Activated CD8-positive, alpha-beta memory T cell treated with anti-CD3 and anti-CD28 coated beads for 48 hours (primary cell): ENCODE results near the gene SLC47A2.
A peak's percentile ranks its signal among the peaks of the same experiment; 100 is the strongest.
"Not testable (repeated sequence)": the region's sequence is repeated elsewhere in the genome, so short reads cannot be mapped to it uniquely, and the experiment has no call there.

Experiments used
- DNase-seq, 3 experiments: peaks; one replicate each; pipeline ENCODE4 v3.0.0-alpha.2; 2020; ENCODE audit warnings: low read depth in 2 of 3, low spot score in 2 of 3

SLC47A2 gene

GRCh38 chr17:19671433-19671832, 45.0 kb downstream of the SLC47A2 start:
- DNase-seq: no peak

- no peak for DNase-seq
Observed at GRCh38 chr17:19670908-19671307, 45.5 kb downstream of the SLC47A2 start.

- not testable (repeated sequence) for DNase-seq
Observed at GRCh38 chr17:19669680-19670079, 46.7 kb downstream of the SLC47A2 start.

- no peak for DNase-seq
Observed at GRCh38 chr17:19664821-19665181, 51.6 kb downstream of the SLC47A2 start.

GRCh38 chr17:19664136-19664820, 52.1 kb downstream of the SLC47A2 start:
- DNase-seq: no peak

GRCh38 chr17:19663097-19663496, 53.3 kb downstream of the SLC47A2 start:
- no peak for DNase-seq

GRCh38 chr17:19661121-19661520, 55.3 kb downstream of the SLC47A2 start:
- DNase-seq: no peak

GRCh38 chr17:19660219-19660870, 56.0 kb downstream of the SLC47A2 start:
- DNase-seq: no peak

- no peak for DNase-seq
Observed at GRCh38 chr17:19659366-19660177, 56.8 kb downstream of the SLC47A2 start.

GRCh38 chr17:19656851-19657581, 59.4 kb downstream of the SLC47A2 start:
- DNase-seq: no peak

GRCh38 chr17:19656336-19656735, 60.0 kb downstream of the SLC47A2 start:
- DNase-seq: no peak

- no peak for DNase-seq
Observed at GRCh38 chr17:19654896-19655295, 61.5 kb downstream of the SLC47A2 start.

GRCh38 chr17:19654342-19654886, 62.0 kb downstream of the SLC47A2 start:
- DNase-seq: no peak

GRCh38 chr17:19652595-19652994, 63.8 kb downstream of the SLC47A2 start:
- DNase-seq: no peak

- DNase-seq: no peak
Observed at GRCh38 chr17:19651451-19652238, 64.7 kb downstream of the SLC47A2 start.

- no peak for DNase-seq
Observed at GRCh38 chr17:19650826-19651225, 65.6 kb downstream of the SLC47A2 start.

- DNase-seq: no peak
Observed at GRCh38 chr17:19649274-19649541, 67.2 kb downstream of the SLC47A2 start.

GRCh38 chr17:19648475-19649273, 67.7 kb downstream of the SLC47A2 start, which contains the start of gene ALDH3A2:
TSS of gene ALDH3A2 (plus strand) at chr17:19648751. CDS start at chr17:19648972, 221 bp downstream.
- peak; percentile 80 to 89 (median 86) for DNase-seq

GRCh38 chr17:19647697-19648474, 68.5 kb downstream of the SLC47A2 start:
- peak in 2 of 3 experiments; percentile 10 to 27 for DNase-seq
